Ascending aorta (tissue), 2 donors: ENCODE results near the gene OR2AJ1. TPM values are rescaled to one million over a fixed set of nuclear protein-coding genes. Genes with fewer than 3 reads are reported as not detected.

Experiments used
- DNase-seq, 2 donors: peaks; one replicate each; pipeline ENCODE4 v3.0.0-alpha.2; 2019; ENCODE audit warnings: low spot score in 2 of 2
- H3K27ac ChIP-seq, 2 donors: fragments of 200-600 bp; sonication (generic); one replicate each; pipeline ENCODE4 v1.5.1; 2016 to 2017; ENCODE audit warnings: mild to moderate bottlenecking in 1 of 2
- H3K27me3 ChIP-seq: fragments of 200-600 bp; sonication (generic); one replicate; pipeline ENCODE4 v1.5.1; 2017
- H3K36me3 ChIP-seq, 2 donors: fragments of 200-600 bp; sonication (generic); one replicate each; pipeline ENCODE4 v1.5.1; 2016
- H3K4me1 ChIP-seq, 2 donors: fragments of 200-600 bp; sonication (generic); one replicate each; pipeline ENCODE4 v1.5.1; 2016 to 2017; ENCODE audit warnings: mild to moderate bottlenecking in 1 of 2
- H3K4me3 ChIP-seq, 2 donors: fragments of 200-600 bp; sonication (generic); one replicate each; pipeline ENCODE4 v1.5.1; 2016 to 2017; ENCODE audit warnings: mild to moderate bottlenecking in 1 of 2
- H3K9me3 ChIP-seq, 2 donors: fragments of 200-600 bp; sonication (generic); one replicate each; pipeline ENCODE4 v1.5.1; 2016
- CTCF ChIP-seq, 3 experiments: fragments of 200-600 bp in 2 of 3; fragments of 450-650 bp in 1 of 3; sonication (generic) in 2 of 3; IDR thresholded peaks; one replicate each; pipeline ENCODE4 v1.5.1; 2016 to 2019; ENCODE audit warnings: antibody characterized with exemption in 3 of 3, mild to moderate bottlenecking in 1 of 3, moderate library complexity in 1 of 3
- intact Hi-C: fragments of 100-400 bp; cut with DNase I; formaldehyde crosslinking; loops from one replicate; pipeline ENCODE4 v1.15.1; 2023
- total RNA-seq: library from RNA; depleted of rRNA; stranded (reverse); fragments of >200 nt; gene quantifications from one replicate; pipeline ENCODE4 v1.1.0, GENCODE V29; 2016

Gene OR2AJ1
- total RNA-seq, 1 donor from 2014 or later = not detected

- DNase-seq = no peak
- Histone ChIP-seq H3K9me3 (no peaks in the 10 kb centered on the region), H3K4me3 (no peak overlapping the region), H3K27ac (no peak overlapping the region), H3K36me3 (no peaks in the 10 kb centered on the region), H3K27me3 (no peaks in the 10 kb centered on the region), H3K4me1 (no peaks in the 10 kb centered on the region)
- no peak for TF ChIP-seq CTCF (IDR thresholded peaks at IDR 0.05)
- intact Hi-C loops = no loop called here
These were observed 10.9 kb upstream of the OR2AJ1 start for GRCh38 chr1:247913786-247914185.

GRCh38 chr1:247914941-247915662 lies 9.6 kb upstream of the OR2AJ1 start:
- Histone ChIP-seq H3K27me3 (no peaks in the 10 kb centered on the region), H3K36me3 (no peaks in the 10 kb centered on the region), H3K27ac (no peak overlapping the region), H3K4me3 (no peak overlapping the region), H3K9me3 (no peaks in the 10 kb centered on the region), H3K4me1 (no peaks in the 10 kb centered on the region)
- TF ChIP-seq CTCF (IDR thresholded peaks at IDR 0.05) = no peak
- DNase-seq = no peak
- intact Hi-C loops = no loop called here

- no peak for TF ChIP-seq CTCF (IDR thresholded peaks at IDR 0.05)
- H3K9me3 ChIP-seq = no peaks in the 10 kb centered on the region
- H3K4me1 ChIP-seq = no peaks in the 10 kb centered on the region
- no peaks in the 10 kb centered on the region for H3K27me3 ChIP-seq
- no peak within 1 kb of the TSS for H3K27ac ChIP-seq
- intact Hi-C loops = no loop called here
- DNase-seq = no peak
- no peak within 1 kb of the TSS for H3K4me3 ChIP-seq
- no peaks in the 10 kb centered on the region for H3K36me3 ChIP-seq
These were observed 4.7 kb upstream of the OR2AJ1 start, which contains the start of gene OR2T8 for GRCh38 chr1:247919952-247920351. TSS of gene OR2T8 (plus strand) at chr1:247920252. CDS start at chr1:247921018, 766 bp downstream.

- DNase-seq = no peak
- H3K27me3 ChIP-seq = no peaks in the 10 kb centered on the region
- no peak for TF ChIP-seq CTCF (IDR thresholded peaks at IDR 0.05)
- no peaks in the 10 kb centered on the region for H3K36me3 ChIP-seq
- no peaks in the 10 kb centered on the region for H3K4me1 ChIP-seq
- H3K9me3 ChIP-seq = no peaks in the 10 kb centered on the region
- no peak overlapping the region for H3K4me3 ChIP-seq
- intact Hi-C loops = no loop called here
- H3K27ac ChIP-seq = no peak overlapping the region
These were observed 748 bp upstream of the OR2AJ1 start for GRCh38 chr1:247923941-247924340.

GRCh38 chr1:247933989-247934388 lies 9.3 kb downstream of the OR2AJ1 start:
- TF ChIP-seq CTCF (IDR thresholded peaks at IDR 0.05) = no peak
- no peaks in the 10 kb centered on the region for H3K36me3 ChIP-seq
- intact Hi-C loops = no loop called here
- no peak for DNase-seq
- H3K27ac ChIP-seq = no peak overlapping the region
- H3K9me3 ChIP-seq = no peaks in the 10 kb centered on the region
- peaks cover 6% of the 10 kb centered on the region for H3K27me3 ChIP-seq
- no peaks in the 10 kb centered on the region for H3K4me1 ChIP-seq
- no peak overlapping the region for H3K4me3 ChIP-seq
